ENCODE data around the gene ERN2. TPM values are rescaled to one million over a fixed set of nuclear protein-coding genes. Genes with fewer than 3 reads are reported as not detected.

The ERN2 gene
- total RNA-seq, 1 experiment from 2014 or later, result 0.47 TPM

- DNase-seq (ENCODE audit: low read depth, low spot score) (no peak), ATAC-seq (peak; percentile 55)
- CTCF ChIA-PET, result no interaction called here
- no TSS peak for BruUV-seq (replicated peaks)
- Histone ChIP-seq H3K27me3 (ENCODE audit: insufficient read depth, low read length) (no peaks in the 10 kb centered on the region), H3K4me2 (ENCODE audit: low read length) (peak overlapping the region; percentile 92), H3K27ac (ENCODE audit: low read depth, low read length) (peak overlapping the region; percentile 61), H3K4me3 (replicated peaks in 1 of 2; ENCODE audit: low read depth in 1 of 2, low read length in 2 of 2) (peak overlapping the region; percentile 96 to 99), H4K20me1 (ENCODE audit: insufficient read depth) (peaks cover 6% of the 10 kb centered on the region; the same call in 1 of the 2 replicates), H3K36me3 (ENCODE audit: control insufficient read depth in 1 of 2, insufficient read depth in 2 of 2, low read length in 2 of 2) (peaks cover 32 to 38% of the 10 kb centered on the region in 2 experiments), H3K79me2 (ENCODE audit: insufficient read depth, low read length) (peaks cover 57% of the 10 kb centered on the region), H2AFZ (ENCODE audit: low read depth, low read length, poor library complexity, severe bottlenecking) (no peak overlapping the region), H3K9me2 (ENCODE audit: insufficient read depth) (no peaks in the 10 kb centered on the region), H3K4me1 (ENCODE audit: control insufficient read depth in 1 of 2, insufficient read depth in 2 of 2, low read length in 2 of 2) (peaks cover 7 to 21% of the 10 kb centered on the region in 2 experiments; a peak in 3 of 4 replicates), H3K9ac (ENCODE audit: low read length) (peak overlapping the region; percentile 88), H3K9me3 (ENCODE audit: control insufficient read depth in 1 of 2, insufficient read depth in 1 of 2, low read depth in 1 of 2, low read length in 2 of 2) (no peaks in the 10 kb centered on the region)
- RAD21 ChIA-PET (ENCODE audit: low non-redundant PET in 1 of 2, low total read pairs in 2 of 2, uncharacterized antibody in 2 of 2, unreplicated experiment in 2 of 2), result no interaction called here
- intact Hi-C loops (cut with micrococcal nuclease), result loop anchor here (5.0 kb wide), 2 partner anchors 338 to 358 kb away; no protein-coding TSS in a partner anchor
- POLR2A ChIA-PET, result no interaction called here
- TF ChIP-seq POLR2AphosphoS5 (IDR thresholded peaks at IDR 0.05; ENCODE audit: low read depth, low read length) (no peak), SP1 (IDR thresholded peaks at IDR 0.05; ENCODE audit: low read depth) (no peak), ELF1 (IDR thresholded peaks at IDR 0.05; ENCODE audit: borderline replicate concordance, low read depth) (no peak), MAX (IDR thresholded peaks at IDR 0.05) (no peak), REST (IDR thresholded peaks at IDR 0.05; ENCODE audit: low read depth) (no peak), CTCF (IDR thresholded peaks at IDR 0.05 in 2 of 3, conservative IDR thresholded peaks at IDR 0.05 in 1 of 3; ENCODE audit: borderline replicate concordance in 1 of 3, insufficient read depth in 1 of 3, low read depth in 2 of 3, low read length in 2 of 3) (no peak), ZNF274 (IDR thresholded peaks at IDR 0.05; ENCODE audit: low read depth, low read length) (no peak), CBX3 (IDR thresholded peaks at IDR 0.05; ENCODE audit: low read depth) (no peak), SRF (IDR thresholded peaks at IDR 0.05; ENCODE audit: low read depth) (no peak), EGR1 (IDR thresholded peaks at IDR 0.05; ENCODE audit: low read depth) (no peak), EZH2phosphoT487 (IDR thresholded peaks at IDR 0.05; ENCODE audit: borderline replicate concordance) (no peak), FOSL1 (IDR thresholded peaks at IDR 0.05; ENCODE audit: low read depth) (no peak), CEBPB (IDR thresholded peaks at IDR 0.05; ENCODE audit: low read depth) (no peak), RAD21 (IDR thresholded peaks at IDR 0.05; ENCODE audit: low read depth) (no peak)
- TF ChIP-seq, protein P1, sequence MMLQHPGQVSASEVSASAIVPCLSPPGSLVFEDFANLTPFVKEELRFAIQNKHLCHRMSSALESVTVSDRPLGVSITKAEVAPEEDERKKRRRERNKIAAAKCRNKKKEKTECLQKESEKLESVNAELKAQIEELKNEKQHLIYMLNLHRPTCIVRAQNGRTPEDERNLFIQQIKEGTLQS (IDR thresholded peaks at IDR 0.05), result no peak
- TF ChIP-seq, protein P2, sequence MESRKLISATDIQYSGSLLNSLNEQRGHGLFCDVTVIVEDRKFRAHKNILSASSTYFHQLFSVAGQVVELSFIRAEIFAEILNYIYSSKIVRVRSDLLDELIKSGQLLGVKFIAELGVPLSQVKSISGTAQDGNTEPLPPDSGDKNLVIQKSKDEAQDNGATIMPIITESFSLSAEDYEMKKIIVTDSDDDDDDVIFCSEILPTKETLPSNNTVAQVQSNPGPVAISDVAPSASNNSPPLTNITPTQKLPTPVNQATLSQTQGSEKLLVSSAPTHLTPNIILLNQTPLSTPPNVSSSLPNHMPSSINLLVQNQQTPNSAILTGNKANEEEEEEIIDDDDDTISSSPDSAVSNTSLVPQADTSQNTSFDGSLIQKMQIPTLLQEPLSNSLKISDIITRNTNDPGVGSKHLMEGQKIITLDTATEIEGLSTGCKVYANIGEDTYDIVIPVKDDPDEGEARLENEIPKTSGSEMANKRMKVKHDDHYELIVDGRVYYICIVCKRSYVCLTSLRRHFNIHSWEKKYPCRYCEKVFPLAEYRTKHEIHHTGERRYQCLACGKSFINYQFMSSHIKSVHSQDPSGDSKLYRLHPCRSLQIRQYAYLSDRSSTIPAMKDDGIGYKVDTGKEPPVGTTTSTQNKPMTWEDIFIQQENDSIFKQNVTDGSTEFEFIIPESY (IDR thresholded peaks at IDR 0.05; ENCODE audit: extremely low read depth, insufficient replicate concordance, low read length), result no peak
Measured at GRCh38 chr16:23679274-23679985, 33.6 kb downstream of the ERN2 start.
